Endodermal cell (in vitro differentiated cells): ENCODE data around the gene POU2AF1. TPM values are rescaled to one million over a fixed set of nuclear protein-coding genes. Genes with fewer than 3 reads are reported as not detected.

Source experiments
- DNase-seq: peaks from one replicate; pipeline ENCODE4 v3.0.0-alpha.2; 2017
- H3K27ac ChIP-seq: 2 replicates; pipeline ENCODE4 v1.5.1; 2013; ENCODE audit warnings: mild to moderate bottlenecking, low read depth, low read length, moderate library complexity
- H3K27me3 ChIP-seq: 2 replicates; pipeline ENCODE4 v1.6.1; 2013; ENCODE audit warnings: mild to moderate bottlenecking, low read length, moderate library complexity; ENCODE audit not compliant: insufficient read depth, control insufficient read depth, poor library complexity, severe bottlenecking
- H3K36me3 ChIP-seq: 2 replicates; pipeline ENCODE4 v1.7.0; 2013; ENCODE audit warnings: mild to moderate bottlenecking, low read length, moderate library complexity; ENCODE audit not compliant: control insufficient read depth, insufficient read depth
- H3K4me1 ChIP-seq: one replicate; pipeline ENCODE4 v1.7.0; 2013; ENCODE audit warnings: low read length; ENCODE audit not compliant: control insufficient read depth, insufficient read depth
- H3K4me3 ChIP-seq: 2 replicates; pipeline ENCODE4 v1.5.1; 2013; ENCODE audit warnings: mild to moderate bottlenecking, low read length, moderate library complexity
- H3K9ac ChIP-seq: 2 replicates; pipeline ENCODE4 v1.6.1; 2013; ENCODE audit warnings: mild to moderate bottlenecking, low read length, moderate library complexity; ENCODE audit not compliant: poor library complexity, severe bottlenecking; ENCODE audit errors: extremely low read depth
- H3K9me3 ChIP-seq: 2 replicates; pipeline ENCODE4 v1.6.1; 2013; ENCODE audit warnings: mild to moderate bottlenecking, low read length, moderate library complexity; ENCODE audit not compliant: control insufficient read depth
- H3K27ac Mint-ChIP-seq: 2 replicates; pipeline ENCODE4 v1.8.0; 2020; ENCODE audit warnings: mixed read lengths
- H3K27me3 Mint-ChIP-seq: 2 replicates; pipeline ENCODE4 v1.8.0; 2021; ENCODE audit warnings: mild to moderate bottlenecking, mixed read lengths; ENCODE audit not compliant: insufficient read depth
- H3K36me3 Mint-ChIP-seq: 2 replicates; pipeline ENCODE4 v1.8.0; 2020; ENCODE audit warnings: low read depth, mixed read lengths
- H3K4me1 Mint-ChIP-seq: 2 replicates; pipeline ENCODE4 v1.8.0; 2020; ENCODE audit warnings: mixed read lengths
- H3K4me3 Mint-ChIP-seq: 2 replicates; pipeline ENCODE4 v1.8.0; 2020; ENCODE audit warnings: mild to moderate bottlenecking, moderate library complexity, mixed read lengths
- H3K9me3 Mint-ChIP-seq: 2 replicates; pipeline ENCODE4 v1.8.0; 2020; ENCODE audit warnings: mild to moderate bottlenecking, mixed read lengths
- WGBS, 2 experiments: methylation state at CpG; one replicate each; pipeline versions ENCODE4 v1.1.5 to v1.1.7; 2013; ENCODE audit warnings: missing lambda C conversion rate in 2 of 2, mixed read lengths in 1 of 2; ENCODE audit not compliant: insufficient coverage in 1 of 2, insufficient read length in 1 of 2; 5-methylcytosine and 5-hydroxymethylcytosine counted together
- total RNA-seq, 2 donors: library from RNA; stranded (reverse); fragmentation: NEBNext Ultra II Directional in 1 of 2; extraction: Animal tissue kit (Norgen Biotek cat#: 25700) in 1 of 2; gene quantifications; 2 replicates in 1 of 2; 3 replicates in 1 of 2; pipeline ENCODE4 v1.2.1, GENCODE V29; 2021
- TF ChIP-seq, protein P1 (sequence below): fragments of 200-600 bp; sonication (generic); conservative IDR thresholded peaks from 2 replicates; pipeline ENCODE4 v1.5.0; 2021; ENCODE audit warnings: antibody characterized with exemption, mild to moderate bottlenecking

Gene POU2AF1
- total RNA-seq, 2 donors from 2014 or later: 0.46 to 0.77 TPM

DNA sequence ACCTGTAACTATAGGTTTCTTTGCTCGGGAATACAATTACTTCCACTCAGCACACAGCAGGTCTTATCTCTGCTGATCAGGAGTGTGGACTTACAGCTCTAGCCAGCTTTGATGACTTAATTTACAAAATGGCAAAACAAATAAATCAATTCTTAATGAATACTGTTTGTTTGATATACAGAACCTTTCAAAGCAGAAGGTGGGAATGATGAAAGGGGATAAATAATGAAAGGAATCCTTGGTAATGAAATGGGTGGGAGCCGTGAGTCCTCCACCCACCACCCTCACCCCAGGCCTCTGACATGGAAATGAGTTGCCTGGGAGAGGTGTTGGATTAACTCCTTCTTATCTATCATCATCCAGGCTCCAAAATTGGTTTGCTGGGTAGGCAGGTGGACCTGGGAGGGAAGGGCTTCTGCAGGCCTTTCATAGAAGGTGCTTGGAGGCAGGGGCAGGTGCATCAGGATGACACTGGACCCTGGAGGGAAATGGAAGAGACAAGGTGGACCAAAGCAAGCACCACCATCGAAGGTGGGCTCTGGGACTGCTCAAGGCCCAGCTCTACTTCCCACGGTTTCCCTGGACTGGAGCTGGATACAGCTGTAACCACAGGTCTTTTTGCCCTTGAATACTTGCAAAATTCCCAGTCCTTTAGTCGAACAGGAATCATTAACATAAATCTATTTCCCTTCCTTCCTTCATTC, 23.0 kb downstream of the POU2AF1 start:
- no peak overlapping the region for H3K27ac Mint-ChIP-seq
- Histone ChIP-seq H3K27me3 (peaks cover 18% of the 10 kb centered on the region), H3K27ac (no peak overlapping the region), H3K4me3 (no peak overlapping the region), H3K9ac (no peak overlapping the region), H3K36me3 (no peaks in the 10 kb centered on the region), H3K9me3 (no peaks in the 10 kb centered on the region), H3K4me1 (peaks cover 8% of the 10 kb centered on the region)
- H3K4me3 Mint-ChIP-seq: no peak overlapping the region
- WGBS, 2 experiments: 57 to 87% methylated on average over 3 to 4 of the region's 5 CpGs
- no peak for DNase-seq
- peaks cover 28% of the 10 kb centered on the region for H3K27me3 Mint-ChIP-seq
- peaks cover 31% of the 10 kb centered on the region for H3K4me1 Mint-ChIP-seq
- no peaks in the 10 kb centered on the region for H3K9me3 Mint-ChIP-seq
- H3K36me3 Mint-ChIP-seq: no peaks in the 10 kb centered on the region
- TF ChIP-seq, protein P1, sequence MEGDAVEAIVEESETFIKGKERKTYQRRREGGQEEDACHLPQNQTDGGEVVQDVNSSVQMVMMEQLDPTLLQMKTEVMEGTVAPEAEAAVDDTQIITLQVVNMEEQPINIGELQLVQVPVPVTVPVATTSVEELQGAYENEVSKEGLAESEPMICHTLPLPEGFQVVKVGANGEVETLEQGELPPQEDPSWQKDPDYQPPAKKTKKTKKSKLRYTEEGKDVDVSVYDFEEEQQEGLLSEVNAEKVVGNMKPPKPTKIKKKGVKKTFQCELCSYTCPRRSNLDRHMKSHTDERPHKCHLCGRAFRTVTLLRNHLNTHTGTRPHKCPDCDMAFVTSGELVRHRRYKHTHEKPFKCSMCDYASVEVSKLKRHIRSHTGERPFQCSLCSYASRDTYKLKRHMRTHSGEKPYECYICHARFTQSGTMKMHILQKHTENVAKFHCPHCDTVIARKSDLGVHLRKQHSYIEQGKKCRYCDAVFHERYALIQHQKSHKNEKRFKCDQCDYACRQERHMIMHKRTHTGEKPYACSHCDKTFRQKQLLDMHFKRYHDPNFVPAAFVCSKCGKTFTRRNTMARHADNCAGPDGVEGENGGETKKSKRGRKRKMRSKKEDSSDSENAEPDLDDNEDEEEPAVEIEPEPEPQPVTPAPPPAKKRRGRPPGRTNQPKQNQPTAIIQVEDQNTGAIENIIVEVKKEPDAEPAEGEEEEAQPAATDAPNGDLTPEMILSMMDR: no peak

DNA sequence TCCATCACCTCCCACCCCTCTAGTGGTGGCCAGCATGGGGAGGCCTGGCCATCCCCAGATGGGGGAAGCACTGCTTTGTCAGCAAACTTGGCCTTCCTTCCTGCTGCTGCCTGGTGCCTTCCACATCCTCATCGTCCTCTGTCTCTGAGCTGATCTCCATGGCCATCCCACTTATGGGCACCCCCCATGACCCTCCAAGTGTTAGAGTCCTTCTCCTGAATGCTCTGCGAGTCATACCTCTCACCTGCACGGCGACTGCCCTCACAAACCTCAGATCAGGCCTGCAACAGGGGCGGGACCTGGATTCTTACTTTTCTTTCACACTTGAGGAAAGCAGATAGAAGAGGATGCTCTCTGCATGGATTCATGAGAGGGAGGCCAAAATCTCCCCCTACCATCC, 24.0 kb downstream of the POU2AF1 start:
- H3K27ac ChIP-seq: no peak overlapping the region
- H3K4me3 Mint-ChIP-seq: no peak overlapping the region
- TF ChIP-seq, protein P1: no peak
- peaks cover 26% of the 10 kb centered on the region for H3K4me1 Mint-ChIP-seq
- peaks cover 28% of the 10 kb centered on the region for H3K27me3 ChIP-seq
- H3K4me3 ChIP-seq: no peak overlapping the region
- no peaks in the 10 kb centered on the region for H3K9me3 ChIP-seq
- peaks cover 38% of the 10 kb centered on the region for H3K27me3 Mint-ChIP-seq
- 71 to 83% methylated on average over 1 to 5 of the region's 5 CpGs for WGBS, 2 experiments
- peaks cover 5% of the 10 kb centered on the region for H3K4me1 ChIP-seq
- H3K36me3 ChIP-seq: no peaks in the 10 kb centered on the region
- no peak overlapping the region for H3K27ac Mint-ChIP-seq
- H3K9me3 Mint-ChIP-seq: no peaks in the 10 kb centered on the region
- DNase-seq: no peak
- H3K9ac ChIP-seq: no peak overlapping the region
- no peaks in the 10 kb centered on the region for H3K36me3 Mint-ChIP-seq

DNA sequence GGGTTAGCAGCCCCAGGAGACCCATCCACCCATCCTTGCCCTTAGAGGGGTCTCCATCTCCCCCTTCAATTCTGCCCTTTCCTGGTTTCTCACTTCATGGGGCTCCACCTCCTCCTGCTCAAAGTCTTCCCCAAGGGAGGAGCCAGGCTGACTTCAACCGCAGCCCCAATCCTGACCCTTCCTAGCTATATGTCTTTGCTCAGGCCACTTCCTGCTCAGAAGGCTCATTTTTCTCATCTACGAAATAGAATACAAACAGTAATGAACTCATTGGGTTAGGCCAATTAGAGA, 24.5 kb downstream of the POU2AF1 start:
- Mint-ChIP-seq H3K27me3 (peaks cover 41% of the 10 kb centered on the region), H3K36me3 (no peaks in the 10 kb centered on the region), H3K27ac (no peak overlapping the region), H3K4me3 (no peak overlapping the region), H3K4me1 (peaks cover 23% of the 10 kb centered on the region), H3K9me3 (no peaks in the 10 kb centered on the region)
- H3K4me1 ChIP-seq: no peaks in the 10 kb centered on the region
- no peak overlapping the region for H3K27ac ChIP-seq
- no peaks in the 10 kb centered on the region for H3K36me3 ChIP-seq
- no peaks in the 10 kb centered on the region for H3K9me3 ChIP-seq
- H3K4me3 ChIP-seq: no peak overlapping the region
- peaks cover 33% of the 10 kb centered on the region for H3K27me3 ChIP-seq
- DNase-seq: no peak
- TF ChIP-seq, protein P1: no peak
- no peak overlapping the region for H3K9ac ChIP-seq
- 94% methylated on average over 2 of the region's 2 CpGs; no CpG with 5 or more reads in 1 of the 2 experiments for WGBS, 2 experiments
